ENCODE data around the gene RCL1.

DNA sequence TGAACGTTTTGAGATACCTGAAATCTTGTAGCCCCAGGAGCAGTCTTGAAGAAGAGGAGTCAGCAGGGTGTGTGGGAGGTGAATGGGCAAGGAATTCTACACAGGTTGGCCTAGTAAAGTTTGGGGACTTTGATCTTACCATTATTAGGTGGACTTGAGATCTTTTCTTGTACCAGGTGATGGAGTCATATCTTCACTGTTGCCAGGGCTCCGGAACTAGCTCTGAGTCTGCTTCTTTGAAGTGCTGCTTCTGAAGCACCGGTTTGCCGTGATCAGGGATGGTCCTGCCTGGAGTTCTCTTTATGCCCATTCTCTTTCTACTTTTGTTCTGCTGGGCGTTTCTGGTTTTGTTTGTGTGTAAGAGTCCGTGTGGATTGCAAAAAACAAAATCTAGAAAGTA, 27.4 kb downstream of the RCL1 start:
- no peak for TF ChIP-seq EZH2 (IDR thresholded peaks at IDR 0.05; ENCODE audit: low read length)
- TF ChIP-seq, protein P1, sequence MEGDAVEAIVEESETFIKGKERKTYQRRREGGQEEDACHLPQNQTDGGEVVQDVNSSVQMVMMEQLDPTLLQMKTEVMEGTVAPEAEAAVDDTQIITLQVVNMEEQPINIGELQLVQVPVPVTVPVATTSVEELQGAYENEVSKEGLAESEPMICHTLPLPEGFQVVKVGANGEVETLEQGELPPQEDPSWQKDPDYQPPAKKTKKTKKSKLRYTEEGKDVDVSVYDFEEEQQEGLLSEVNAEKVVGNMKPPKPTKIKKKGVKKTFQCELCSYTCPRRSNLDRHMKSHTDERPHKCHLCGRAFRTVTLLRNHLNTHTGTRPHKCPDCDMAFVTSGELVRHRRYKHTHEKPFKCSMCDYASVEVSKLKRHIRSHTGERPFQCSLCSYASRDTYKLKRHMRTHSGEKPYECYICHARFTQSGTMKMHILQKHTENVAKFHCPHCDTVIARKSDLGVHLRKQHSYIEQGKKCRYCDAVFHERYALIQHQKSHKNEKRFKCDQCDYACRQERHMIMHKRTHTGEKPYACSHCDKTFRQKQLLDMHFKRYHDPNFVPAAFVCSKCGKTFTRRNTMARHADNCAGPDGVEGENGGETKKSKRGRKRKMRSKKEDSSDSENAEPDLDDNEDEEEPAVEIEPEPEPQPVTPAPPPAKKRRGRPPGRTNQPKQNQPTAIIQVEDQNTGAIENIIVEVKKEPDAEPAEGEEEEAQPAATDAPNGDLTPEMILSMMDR (optimal IDR thresholded peaks at IDR 0.05 in 1 of 3, IDR thresholded peaks at IDR 0.05 in 1 of 3, conservative IDR thresholded peaks at IDR 0.05 in 1 of 3; ENCODE audit: extremely low read depth in 1 of 3, insufficient read depth in 2 of 3, low read length in 3 of 3), result no peak
